GM12878 (cell line): ENCODE results near the gene TCERG1L. TPM values are rescaled to one million over a fixed set of nuclear protein-coding genes. Genes with fewer than 3 reads are reported as not detected.

Source experiments
- ATAC-seq: fragments of 200-7000 bp; cut with Tn5 transposase; 3 replicates; pipeline ENCODE4 v1.9.1; 2020; ENCODE audit warnings: mild to moderate bottlenecking, moderate library complexity
- BruUV-seq: library from RNA; stranded (reverse); fragments of 400-500 nt; replicated peaks from 2 replicates; lab custom pipeline; 2021; lab: Mats Ljungman, UMichigan
- CTCF ChIA-PET: fragments of 300-600 bp; sonication (Branson Sonifier 250); formaldehyde crosslinking; extraction: SDS; loops from one replicate; lab custom pipeline; 2021; ENCODE audit warnings: inconsistent platforms; lab: Yijun Ruan, JAX
- POLR2A ChIA-PET: fragments of 350-600 bp; formaldehyde crosslinking; extraction: SDS; loops from one replicate; lab custom pipeline; 2021; ENCODE audit warnings: inconsistent platforms; lab: Charles Lee
- RAD21 ChIA-PET: fragments of 300-600 bp; sonication (Branson Sonifier 250); formaldehyde crosslinking; loops from one replicate; lab custom pipeline; 2023; ENCODE audit warnings: antibody characterized with exemption; ENCODE audit not compliant: unreplicated experiment; lab: Charles Lee
- SMC1A ChIA-PET: fragments of 300-600 bp; sonication (Branson Sonifier 250); formaldehyde crosslinking; loops from one replicate; lab custom pipeline; 2023; ENCODE audit not compliant: unreplicated experiment, uncharacterized antibody; lab: Charles Lee
- DNase-seq: peaks from one replicate; pipeline ENCODE4 v3.0.0-alpha.2; 2011; ENCODE audit warnings: low read depth, low spot score
- FAIRE-seq: peaks from 3 replicates; lab custom pipeline; 2011; peaks lifted over from hg19 to GRCh38; lab: Jason Lieb, UNC
- H2AFZ ChIP-seq: 2 replicates; pipeline ENCODE4 v1.6.0; 2011; ENCODE audit warnings: low read depth, low read length, control low read depth; ENCODE audit not compliant: control insufficient read depth
- H3K27ac ChIP-seq: 2 replicates; pipeline ENCODE4 v1.5.1; 2011; ENCODE audit warnings: control low read depth; ENCODE audit not compliant: control insufficient read depth, insufficient read depth
- H3K27me3 ChIP-seq, 2 experiments: replicated peaks in 1 of 2; 2 replicates each; pipeline versions ENCODE4 v1.6.0 to v1.6.1; 2011; ENCODE audit warnings: low read length in 1 of 2; ENCODE audit not compliant: control insufficient read depth in 2 of 2, insufficient read depth in 2 of 2
- H3K36me3 ChIP-seq, 2 experiments: 2 replicates each; pipeline ENCODE4 v1.5.1; 2011; ENCODE audit warnings: low read length in 1 of 2; ENCODE audit not compliant: control insufficient read depth in 2 of 2, insufficient read depth in 2 of 2
- H3K4me1 ChIP-seq: 2 replicates; pipeline ENCODE4 v1.6.1; 2011; ENCODE audit warnings: mild to moderate bottlenecking, low read length, moderate library complexity, mixed read lengths; ENCODE audit not compliant: control insufficient read depth, insufficient read depth
- H3K4me2 ChIP-seq: 2 replicates; pipeline ENCODE4 v1.6.0; 2011; ENCODE audit warnings: control low read depth; ENCODE audit not compliant: control insufficient read depth, insufficient read depth
- H3K4me3 ChIP-seq: fragments of 200-600 bp; sonication (generic); 2 replicates; pipeline ENCODE4 v1.5.1; 2016
- H3K79me2 ChIP-seq: 2 replicates; pipeline ENCODE4 v1.6.0; 2011; ENCODE audit warnings: low read length; ENCODE audit not compliant: control insufficient read depth, insufficient read depth
- H3K9ac ChIP-seq: 2 replicates; pipeline ENCODE4 v1.8.0; 2011; ENCODE audit warnings: low read length, control low read depth, mixed read lengths; ENCODE audit not compliant: control insufficient read depth, insufficient read depth
- H3K9me3 ChIP-seq: replicated peaks from 3 replicates; pipeline ENCODE4 v1.5.1; 2011; ENCODE audit warnings: mild to moderate bottlenecking, low read length; ENCODE audit not compliant: control insufficient read depth, insufficient read depth
- H4K20me1 ChIP-seq: 2 replicates; pipeline ENCODE4 v1.6.0; 2011; ENCODE audit not compliant: control insufficient read depth, insufficient read depth
- BCL11A ChIP-seq: IDR thresholded peaks from 2 replicates; pipeline ENCODE4 v1.6.1; 2011; ENCODE audit warnings: low read depth, low read length
- DPF2 ChIP-seq: fragments of 450-650 bp; IDR thresholded peaks from 2 replicates; pipeline ENCODE4 v1.6.1; 2017; ENCODE audit warnings: mild to moderate bottlenecking
- EP300 ChIP-seq, 2 experiments: fragments of 150-350 bp in 1 of 2; IDR thresholded peaks; 2 replicates each; pipeline ENCODE4 v1.6.1; 2011 to 2012; ENCODE audit warnings: low read depth in 2 of 2, low read length in 2 of 2, borderline replicate concordance in 1 of 2, improper control_type of control experiment in 1 of 2, inconsistent platforms in 1 of 2; ENCODE audit not compliant: control insufficient read depth in 1 of 2
- HCFC1 ChIP-seq: fragments of 150-350 bp; IDR thresholded peaks from 2 replicates; pipeline ENCODE4 v1.6.1; 2014; ENCODE audit warnings: low read length
- HDGF ChIP-seq: fragments of 450-650 bp; IDR thresholded peaks from 2 replicates; pipeline ENCODE4 v1.6.1; 2016; ENCODE audit warnings: antibody characterized with exemption
- KAT2A ChIP-seq: conservative IDR thresholded peaks from 2 replicates; pipeline ENCODE4 v1.6.1; 2011; ENCODE audit warnings: low read depth, low read length; ENCODE audit not compliant: control insufficient read depth
- SP1 ChIP-seq: IDR thresholded peaks from one replicate; pipeline ENCODE4 v1.6.1; 2011; ENCODE audit warnings: low read depth, low read length
- WGBS: methylation state at CpG from one replicate; pipeline ENCODE4 v1.1.6; 2016; ENCODE audit warnings: low lambda C conversion rate; ENCODE audit not compliant: insufficient replicate concordance, insufficient coverage; ENCODE audit errors: missing lambda C conversion rate; 5-methylcytosine and 5-hydroxymethylcytosine counted together
- in situ Hi-C: fragments of 300-500 bp; cut with MboI; formaldehyde crosslinking; loops from 9 replicates; pipeline ENCODE4 v1.14.3; 2018; ENCODE audit warnings: mixed read lengths
- intact Hi-C: fragments of 100-400 bp; cut with micrococcal nuclease; formaldehyde crosslinking; loops from one replicate; pipeline ENCODE4 v1.14.2; 2022; ENCODE audit not compliant: unreplicated experiment
- polyA plus RNA-seq, 11 experiments: library from polyadenylated mRNA; depleted of rRNA in 4 of 11; unstranded in 6 of 11; stranded (reverse) in 5 of 11; fragments of >200 nt; fragmentation: Nextera tagmentation in 4 of 11; fragmentation: Illumina TruSeq in 1 of 11; extraction: Ambion mirVana in 4 of 11; extraction: Trizol in 1 of 11; gene quantifications; 1 replicate in 1 of 11; 2 replicates in 10 of 11; pipeline versions ENCODE4 v1.2.1 to v1.2.3, GENCODE V29; 2011 to 2016; ENCODE audit warnings: inconsistent platforms in 2 of 11, missing spikeins in 2 of 11, low read depth in 1 of 11
- total RNA-seq, 4 experiments: library from RNA; depleted of rRNA in 3 of 4; stranded (reverse); fragments of >200 nt in 3 of 4; fragmentation: Illumina TruSeq in 1 of 4; extraction: Trizol in 1 of 4; gene quantifications; 2 replicates each; pipeline versions ENCODE4 v1.2.1 to v1.2.3, GENCODE V29; 2013 to 2021
- TF ChIP-seq, protein P1 (sequence below): fragments of 450-650 bp; IDR thresholded peaks from 2 replicates; pipeline ENCODE4 v1.6.1; 2017; ENCODE audit warnings: mild to moderate bottlenecking
- TF ChIP-seq, protein P2 (sequence below): fragments of 450-650 bp; conservative IDR thresholded peaks from 2 replicates; pipeline ENCODE4 v1.6.1; 2017; ENCODE audit warnings: mild to moderate bottlenecking, moderate library complexity
- TF ChIP-seq, protein P3 (sequence below): fragments of 450-650 bp; IDR thresholded peaks from 2 replicates; pipeline ENCODE4 v1.6.1; 2018; ENCODE audit warnings: borderline replicate concordance, mild to moderate bottlenecking; ENCODE audit not compliant: partially characterized antibody

Gene TCERG1L
- total and polyA plus RNA-seq, 10 of the 15 experiments (the other 5 are each of a cell fraction or from before 2014, with no cell fraction given) = not detected

DNA sequence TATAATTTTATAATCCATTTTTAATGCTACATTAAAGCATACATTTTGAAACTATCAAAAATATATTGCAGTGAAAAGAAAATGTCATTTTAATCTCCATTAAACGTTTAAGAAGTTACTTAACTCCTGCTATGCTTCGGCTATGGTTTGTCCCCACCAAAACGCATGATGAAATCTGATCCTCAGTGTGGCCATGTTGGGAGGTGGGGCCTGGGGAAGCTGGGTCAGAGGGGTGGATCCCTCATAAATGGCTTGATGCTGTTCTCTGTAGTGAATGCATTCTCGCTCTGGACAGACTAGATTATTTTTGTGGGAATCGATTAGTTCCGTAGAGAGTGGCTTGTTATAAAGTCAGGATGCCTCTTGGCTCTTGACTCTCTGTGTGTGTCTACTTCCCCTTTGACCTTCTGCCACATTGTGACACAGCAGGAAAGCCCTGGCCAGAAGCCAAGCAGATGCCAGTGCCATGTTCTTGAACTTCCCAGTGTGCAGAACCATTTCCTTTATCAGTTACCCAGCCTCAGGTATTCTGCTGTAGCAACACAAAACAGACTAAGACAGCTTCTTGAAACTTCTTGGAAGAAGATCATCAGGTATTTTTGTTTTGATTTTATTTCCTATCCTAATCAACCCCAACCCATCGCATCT is 77.8 kb downstream of the TCERG1L start:
- Histone ChIP-seq H3K9ac (no peak overlapping the region), H3K27ac (no peak overlapping the region), H2AFZ (no peak overlapping the region), H3K27me3 (no peaks in the 10 kb centered on the region), H3K79me2 (no peaks in the 10 kb centered on the region), H3K4me1 (no peaks in the 10 kb centered on the region), H3K4me2 (no peak overlapping the region), H3K36me3 (no peaks in the 10 kb centered on the region), H3K9me3 (no peaks in the 10 kb centered on the region; the same call in 2 of the 3 replicates), H4K20me1 (no peaks in the 10 kb centered on the region), H3K4me3 (no peak overlapping the region)
- TF ChIP-seq SP1 (no peak), KAT2A (no peak), HCFC1 (no peak), EP300 (IDR thresholded peaks at IDR 0.05; ENCODE audit: borderline replicate concordance in 1 of 2, control insufficient read depth in 1 of 2, low read depth in 2 of 2, low read length in 2 of 2) (no peak), BCL11A (no peak), DPF2 (no peak), HDGF (no peak)
- TF ChIP-seq, protein P1, sequence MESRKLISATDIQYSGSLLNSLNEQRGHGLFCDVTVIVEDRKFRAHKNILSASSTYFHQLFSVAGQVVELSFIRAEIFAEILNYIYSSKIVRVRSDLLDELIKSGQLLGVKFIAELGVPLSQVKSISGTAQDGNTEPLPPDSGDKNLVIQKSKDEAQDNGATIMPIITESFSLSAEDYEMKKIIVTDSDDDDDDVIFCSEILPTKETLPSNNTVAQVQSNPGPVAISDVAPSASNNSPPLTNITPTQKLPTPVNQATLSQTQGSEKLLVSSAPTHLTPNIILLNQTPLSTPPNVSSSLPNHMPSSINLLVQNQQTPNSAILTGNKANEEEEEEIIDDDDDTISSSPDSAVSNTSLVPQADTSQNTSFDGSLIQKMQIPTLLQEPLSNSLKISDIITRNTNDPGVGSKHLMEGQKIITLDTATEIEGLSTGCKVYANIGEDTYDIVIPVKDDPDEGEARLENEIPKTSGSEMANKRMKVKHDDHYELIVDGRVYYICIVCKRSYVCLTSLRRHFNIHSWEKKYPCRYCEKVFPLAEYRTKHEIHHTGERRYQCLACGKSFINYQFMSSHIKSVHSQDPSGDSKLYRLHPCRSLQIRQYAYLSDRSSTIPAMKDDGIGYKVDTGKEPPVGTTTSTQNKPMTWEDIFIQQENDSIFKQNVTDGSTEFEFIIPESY = no peak
- TF ChIP-seq, protein P2, sequence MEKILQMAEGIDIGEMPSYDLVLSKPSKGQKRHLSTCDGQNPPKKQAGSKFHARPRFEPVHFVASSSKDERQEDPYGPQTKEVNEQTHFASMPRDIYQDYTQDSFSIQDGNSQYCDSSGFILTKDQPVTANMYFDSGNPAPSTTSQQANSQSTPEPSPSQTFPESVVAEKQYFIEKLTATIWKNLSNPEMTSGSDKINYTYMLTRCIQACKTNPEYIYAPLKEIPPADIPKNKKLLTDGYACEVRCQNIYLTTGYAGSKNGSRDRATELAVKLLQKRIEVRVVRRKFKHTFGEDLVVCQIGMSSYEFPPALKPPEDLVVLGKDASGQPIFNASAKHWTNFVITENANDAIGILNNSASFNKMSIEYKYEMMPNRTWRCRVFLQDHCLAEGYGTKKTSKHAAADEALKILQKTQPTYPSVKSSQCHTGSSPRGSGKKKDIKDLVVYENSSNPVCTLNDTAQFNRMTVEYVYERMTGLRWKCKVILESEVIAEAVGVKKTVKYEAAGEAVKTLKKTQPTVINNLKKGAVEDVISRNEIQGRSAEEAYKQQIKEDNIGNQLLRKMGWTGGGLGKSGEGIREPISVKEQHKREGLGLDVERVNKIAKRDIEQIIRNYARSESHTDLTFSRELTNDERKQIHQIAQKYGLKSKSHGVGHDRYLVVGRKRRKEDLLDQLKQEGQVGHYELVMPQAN = no peak
- TF ChIP-seq, protein P3, sequence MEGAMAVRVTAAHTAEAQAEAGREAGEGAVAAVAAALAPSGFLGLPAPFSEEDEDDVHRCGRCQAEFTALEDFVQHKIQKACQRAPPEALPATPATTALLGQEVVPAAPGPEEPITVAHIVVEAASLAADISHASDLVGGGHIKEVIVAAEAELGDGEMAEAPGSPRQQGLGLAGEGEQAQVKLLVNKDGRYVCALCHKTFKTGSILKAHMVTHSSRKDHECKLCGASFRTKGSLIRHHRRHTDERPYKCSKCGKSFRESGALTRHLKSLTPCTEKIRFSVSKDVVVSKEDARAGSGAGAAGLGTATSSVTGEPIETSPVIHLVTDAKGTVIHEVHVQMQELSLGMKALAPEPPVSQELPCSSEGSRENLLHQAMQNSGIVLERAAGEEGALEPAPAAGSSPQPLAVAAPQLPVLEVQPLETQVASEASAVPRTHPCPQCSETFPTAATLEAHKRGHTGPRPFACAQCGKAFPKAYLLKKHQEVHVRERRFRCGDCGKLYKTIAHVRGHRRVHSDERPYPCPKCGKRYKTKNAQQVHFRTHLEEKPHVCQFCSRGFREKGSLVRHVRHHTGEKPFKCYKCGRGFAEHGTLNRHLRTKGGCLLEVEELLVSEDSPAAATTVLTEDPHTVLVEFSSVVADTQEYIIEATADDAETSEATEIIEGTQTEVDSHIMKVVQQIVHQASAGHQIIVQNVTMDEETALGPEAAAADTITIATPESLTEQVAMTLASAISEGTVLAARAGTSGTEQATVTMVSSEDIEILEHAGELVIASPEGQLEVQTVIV = no peak
- ATAC-seq (no peak), DNase-seq (no peak), FAIRE-seq (no peak)
- in situ Hi-C loops = no loop called here
- BruUV-seq = no TSS peak
- ChIA-PET RAD21 (no interaction called here), SMC1A (no interaction called here), CTCF (interaction anchor here (0.6 kb wide), 1 partner anchor 220 kb away, joined by 3 read pairs; no protein-coding TSS in a partner anchor), POLR2A (no interaction called here)
- WGBS = 55% methylated on average over 7 of the region's 7 CpGs
- intact Hi-C loops = no loop called here
